Measurements from ENCODE around the gene PSMD11. TPM values are rescaled to one million over a fixed set of nuclear protein-coding genes. Genes with fewer than 3 reads are reported as not detected.

Gene PSMD11
- total and polyA plus RNA-seq, 2 of the 8 experiments (the other 6 are each of a cell fraction or from before 2014, with no cell fraction given): 68.4 to 171 TPM

DNA sequence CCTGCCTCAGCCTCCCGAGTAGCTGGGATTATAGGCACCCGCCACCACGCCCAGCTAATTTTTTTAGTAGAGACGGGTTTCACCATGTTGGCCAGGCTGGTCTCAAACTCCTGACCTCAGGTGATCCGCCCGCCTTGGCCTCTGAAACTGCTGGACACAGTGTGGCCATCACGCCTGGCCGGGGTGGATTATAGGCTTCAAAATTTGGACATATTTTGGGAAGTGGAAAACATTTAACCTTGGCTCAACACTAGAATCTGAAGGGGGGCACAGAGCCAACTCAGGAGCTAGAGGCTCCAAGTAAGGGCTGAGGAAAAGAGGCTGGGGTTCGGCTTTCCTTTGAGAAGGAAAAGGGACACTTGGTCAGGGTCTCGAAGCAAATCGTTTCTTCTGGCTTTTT lies 40.3 kb downstream of the PSMD11 start:
- POLR2A ChIA-PET (ENCODE audit: partially characterized antibody): interaction anchor here (0.8 to 2.4 kb wide), 16 partner anchors 9 to 289 kb away, joined by 3 to 14 read pairs (median 4); partner anchors contain the start of gene PSMD11

More for the DNA sequence above, 40.3 kb downstream of the PSMD11 start:
- TF ChIP-seq, protein P1, sequence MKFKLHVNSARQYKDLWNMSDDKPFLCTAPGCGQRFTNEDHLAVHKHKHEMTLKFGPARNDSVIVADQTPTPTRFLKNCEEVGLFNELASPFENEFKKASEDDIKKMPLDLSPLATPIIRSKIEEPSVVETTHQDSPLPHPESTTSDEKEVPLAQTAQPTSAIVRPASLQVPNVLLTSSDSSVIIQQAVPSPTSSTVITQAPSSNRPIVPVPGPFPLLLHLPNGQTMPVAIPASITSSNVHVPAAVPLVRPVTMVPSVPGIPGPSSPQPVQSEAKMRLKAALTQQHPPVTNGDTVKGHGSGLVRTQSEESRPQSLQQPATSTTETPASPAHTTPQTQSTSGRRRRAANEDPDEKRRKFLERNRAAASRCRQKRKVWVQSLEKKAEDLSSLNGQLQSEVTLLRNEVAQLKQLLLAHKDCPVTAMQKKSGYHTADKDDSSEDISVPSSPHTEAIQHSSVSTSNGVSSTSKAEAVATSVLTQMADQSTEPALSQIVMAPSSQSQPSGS (IDR thresholded peaks at IDR 0.05; ENCODE audit: low read length): no peak
- TF ChIP-seq GTF2F1 (IDR thresholded peaks at IDR 0.05; ENCODE audit: borderline replicate concordance, low read depth, low read length) (no peak), NRF1 (IDR thresholded peaks at IDR 0.05; ENCODE audit: low read depth, low read length) (no peak), CTBP2 (IDR thresholded peaks at IDR 0.05; ENCODE audit: borderline replicate concordance, insufficient read depth, insufficient read length, low read length) (no peak), ASH2L (IDR thresholded peaks at IDR 0.05; ENCODE audit: low read length) (no peak), TAF7 (optimal IDR thresholded peaks at IDR 0.05; ENCODE audit: borderline replicate concordance, low read depth, low read length) (no peak), SP2 (IDR thresholded peaks at IDR 0.05; ENCODE audit: low read length) (no peak), KDM5A (IDR thresholded peaks at IDR 0.05; ENCODE audit: low read length) (no peak), TEAD4 (IDR thresholded peaks at IDR 0.05; ENCODE audit: low read depth, low read length) (no peak), PHF8 (conservative IDR thresholded peaks at IDR 0.05; ENCODE audit: low read depth, low read length) (no peak), FOSL1 (IDR thresholded peaks at IDR 0.05; ENCODE audit: insufficient read depth, low read depth, low read length) (no peak), MAFK (IDR thresholded peaks at IDR 0.05; ENCODE audit: low read depth, low read length) (no peak)
- Histone ChIP-seq H3K56ac (replicated peaks; ENCODE audit: insufficient read length, low read depth, low read length) (no peak overlapping the region), H3K4ac (replicated peaks; ENCODE audit: insufficient read length, low read depth, low read length) (no peak overlapping the region), H3K79me1 (ENCODE audit: low read depth, low read length) (peaks cover 9% of the 10 kb centered on the region), H2AFZ (ENCODE audit: low read length) (no peak overlapping the region), H2BK20ac (ENCODE audit: low read length) (no peak overlapping the region), H3K79me2 (ENCODE audit: control insufficient read depth in 1 of 2, insufficient read depth in 2 of 2, low read length in 2 of 2) (peaks cover 0 to 17% of the 10 kb centered on the region in 2 experiments; a peak in 2 of 4 replicates), H3K4me2 (ENCODE audit: insufficient read depth in 1 of 2, low read depth in 2 of 2, low read length in 2 of 2) (no peak overlapping the region), H2AK5ac (ENCODE audit: low read depth, low read length) (no peak overlapping the region), H3K4me3 (ENCODE audit: extremely low read depth in 1 of 4, insufficient read depth in 2 of 4, low read depth in 3 of 4, low read length in 4 of 4) (no peak overlapping the region), H4K91ac (replicated peaks; ENCODE audit: insufficient read length, low read length) (no peak overlapping the region), H3K23ac (ENCODE audit: insufficient read length) (no peak overlapping the region), H4K5ac (ENCODE audit: insufficient read length, low read depth, low read length) (no peak overlapping the region), H4K8ac (ENCODE audit: extremely low read depth, insufficient read depth, low read length) (no peak overlapping the region), H2BK15ac (ENCODE audit: low read length) (no peak overlapping the region), H4K20me1 (replicated peaks in 1 of 2; ENCODE audit: control insufficient read depth in 1 of 2, insufficient read depth in 2 of 2, low read length in 2 of 2) (peaks cover 3 to 11% of the 10 kb centered on the region in 2 experiments), H3K23me2 (ENCODE audit: low read depth, low read length) (peaks cover 8% of the 10 kb centered on the region), H2BK12ac (ENCODE audit: low read depth, low read length) (no peak overlapping the region), H3K9ac (replicated peaks in 1 of 4; ENCODE audit: extremely low read depth in 1 of 4, low read depth in 3 of 4, low read length in 3 of 4) (no peak overlapping the region), H3K9me3 (ENCODE audit: insufficient read depth in 2 of 2, low read depth in 1 of 2, low read length in 1 of 2) (no peaks in the 10 kb centered on the region), H3K27me3 (replicated peaks in 1 of 4; ENCODE audit: control insufficient read depth in 3 of 4, extremely low read depth in 1 of 4, insufficient read depth in 3 of 4, low read length in 3 of 4) (no peaks in the 10 kb centered on the region; a peak in 2 of 7 replicates), H3K27ac (ENCODE audit: low read depth, low read length) (no peak overlapping the region), H3K18ac (ENCODE audit: extremely low read depth, low read length) (no peak overlapping the region), H2BK5ac (ENCODE audit: low read depth, low read length) (no peak overlapping the region), H3K4me1 (replicated peaks in 1 of 4; ENCODE audit: control insufficient read depth in 3 of 4, insufficient read depth in 4 of 4, low read length in 3 of 4) (peaks cover 10 to 40% (median 22%) of the 10 kb centered on the region in 4 experiments), H3K36me3 (ENCODE audit: control insufficient read depth in 2 of 4, insufficient read depth in 4 of 4, low read length in 3 of 4) (peaks cover 13 to 26% (median 19%) of the 10 kb centered on the region in 4 experiments), H2BK120ac (replicated peaks; ENCODE audit: low read depth, low read length) (no peak overlapping the region), H3K14ac (ENCODE audit: insufficient read length) (no peak overlapping the region)
- CTCF ChIA-PET (ENCODE audit: partially characterized antibody): interaction anchor here (0.6 to 9.6 kb wide), 23 partner anchors 12 to 452 kb away, joined by 3 to 71 read pairs (median 3); no protein-coding TSS in a partner anchor
- FAIRE-seq (no peak), DNase-seq (ENCODE audit: low read depth in 1 of 2, low spot score in 2 of 2) (no peak)
- WGBS, 2 experiments (ENCODE audit: extremely low coverage in 1 of 2, insufficient coverage in 1 of 2, insufficient read length in 1 of 2, insufficient replicate concordance in 2 of 2, low coverage in 1 of 2, low lambda C conversion rate in 2 of 2, missing lambda C conversion rate in 1 of 2): 93% methylated on average over 11 of the region's 11 CpGs; no CpG with 5 or more reads in 1 of the 2 experiments
